ENCODE results near the gene SLC2A2.
"Not testable (repeated sequence)": the region's sequence is repeated elsewhere in the genome, so short reads cannot be mapped to it uniquely, and the experiment has no call there.

The SLC2A2 gene

DNA sequence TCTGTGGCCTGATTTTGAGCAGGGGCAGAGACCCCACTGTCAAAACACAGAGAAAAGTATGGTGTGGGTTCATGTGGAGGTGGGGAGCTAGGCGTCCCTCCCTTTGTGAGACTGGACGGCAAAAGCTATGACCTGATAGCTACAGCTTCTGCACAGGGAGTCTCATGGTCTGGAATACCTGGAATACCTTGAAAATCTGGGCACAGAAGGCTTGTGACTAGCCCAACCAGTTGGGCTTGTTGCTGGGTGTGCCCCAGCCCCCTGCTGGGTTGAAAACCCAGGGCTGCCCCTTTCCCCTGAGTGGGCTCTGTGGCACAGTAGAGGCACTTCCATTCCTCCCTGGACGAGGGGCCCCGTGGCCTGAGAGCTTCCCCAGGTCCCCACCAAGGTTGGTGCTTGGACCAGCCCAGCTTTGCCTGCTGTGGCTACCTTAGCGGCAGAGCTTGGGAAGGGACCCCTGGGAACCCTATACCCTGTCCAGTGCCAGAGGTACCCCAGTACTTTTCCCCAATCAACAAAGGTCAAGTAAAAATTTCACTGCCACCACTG lies 37.3 kb downstream of the SLC2A2 start:
- DNase-seq (ENCODE audit: low read depth in 1 of 2, low spot score in 1 of 2): no peak

DNA sequence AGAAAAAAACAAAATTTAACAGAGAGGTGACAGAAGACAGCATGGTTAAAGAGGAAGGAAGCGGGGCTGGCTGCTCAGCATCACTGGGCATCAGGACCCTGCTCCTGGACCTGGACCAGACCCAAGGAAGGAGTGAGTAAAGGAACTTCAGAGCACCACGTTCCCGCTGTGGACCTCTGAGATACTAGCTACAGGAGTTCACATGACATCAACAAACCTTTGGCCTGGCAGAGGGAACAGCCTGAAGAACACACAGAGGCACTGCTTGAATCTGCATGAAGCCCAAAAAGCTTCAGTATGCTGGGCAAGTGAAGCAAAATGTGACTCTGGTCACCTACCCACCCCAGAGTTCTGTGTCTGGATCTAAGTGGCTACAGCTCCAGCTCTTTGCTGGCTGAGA lies 38.1 kb downstream of the SLC2A2 start:
- no peak for DNase-seq (ENCODE audit: low read depth in 1 of 2, low spot score in 1 of 2)

DNA sequence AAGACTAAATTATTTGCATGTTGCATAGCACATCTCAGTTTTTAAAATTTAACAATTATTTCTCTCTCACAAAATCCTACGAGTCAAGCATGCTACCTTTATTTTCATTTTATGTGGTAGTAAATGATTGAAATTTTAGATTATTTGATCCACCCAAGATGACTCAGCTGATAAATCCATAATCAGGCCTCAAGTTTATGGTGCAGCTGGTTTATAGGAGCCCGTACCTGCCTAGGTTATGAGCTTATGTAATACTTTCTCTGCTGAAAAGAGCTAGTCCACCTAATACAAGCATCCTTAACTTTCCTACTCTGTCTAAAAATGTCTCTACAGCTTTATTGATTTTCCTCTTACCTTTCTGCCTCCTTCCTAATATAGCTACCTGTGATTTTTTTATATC lies 41.2 kb downstream of the SLC2A2 start:
- no peak for DNase-seq (ENCODE audit: low read depth in 1 of 2, low spot score in 1 of 2)

DNA sequence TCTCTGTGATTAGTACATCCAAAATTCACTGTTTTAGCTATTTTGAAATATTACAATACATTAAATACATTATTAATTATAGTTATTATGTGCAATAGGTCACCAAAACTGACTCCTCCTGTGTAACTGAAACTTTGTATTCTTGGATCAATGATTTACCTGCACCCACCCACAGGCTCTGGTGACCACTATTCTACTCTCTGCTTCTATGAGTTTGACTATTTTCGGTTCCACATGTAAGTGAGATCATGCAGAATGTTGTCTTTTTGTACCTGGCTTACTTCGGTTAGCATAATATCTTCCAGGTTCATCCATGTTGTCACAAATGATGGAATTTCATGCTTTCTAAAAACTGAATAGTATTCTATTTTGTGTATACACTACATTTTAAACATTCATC lies 43.8 kb downstream of the SLC2A2 start:
- DNase-seq (ENCODE audit: low read depth in 1 of 2, low spot score in 1 of 2): no peak

DNA sequence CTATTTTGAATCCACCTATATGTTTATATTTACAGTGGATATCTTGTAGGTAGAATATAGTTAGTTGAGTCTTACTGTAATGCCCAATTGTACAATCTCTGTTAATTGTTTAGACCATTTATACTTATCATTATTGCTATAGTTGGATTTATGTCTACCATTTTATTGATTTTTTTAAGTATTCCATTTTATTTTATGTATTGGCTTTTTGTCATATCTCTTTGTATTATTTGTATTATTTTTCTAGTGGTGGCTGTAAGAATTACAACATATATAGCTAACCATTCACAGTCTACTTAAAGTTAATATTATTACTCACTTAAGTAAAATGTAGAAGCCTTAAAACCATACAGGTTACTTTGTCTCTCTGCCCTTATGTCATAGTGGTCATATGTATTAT lies 46.1 kb downstream of the SLC2A2 start:
- DNase-seq (ENCODE audit: low read depth in 1 of 2, low spot score in 1 of 2): no peak

- DNase-seq (ENCODE audit: low read depth in 1 of 2, low spot score in 1 of 2): no peak
Measured at GRCh38 chr3:170977949-170978745, 48.4 kb downstream of the SLC2A2 start.

DNA sequence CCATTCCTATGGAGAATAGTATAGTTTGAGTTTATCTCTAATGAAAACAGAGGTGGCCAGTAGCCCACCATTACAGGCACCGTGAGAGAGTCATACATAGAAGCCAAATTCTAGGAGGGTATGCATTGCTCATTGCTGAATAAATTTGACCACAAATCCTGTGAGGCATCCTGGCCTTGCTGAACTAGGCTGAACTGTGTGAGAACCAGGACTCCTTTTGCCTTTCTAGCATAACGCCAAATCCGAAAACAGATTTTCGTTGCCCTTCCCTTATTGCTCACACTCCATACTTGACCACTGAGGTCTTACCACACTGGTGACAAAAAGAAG lies 50.4 kb downstream of the SLC2A2 start:
- DNase-seq (ENCODE audit: low read depth in 1 of 2, low spot score in 1 of 2): no peak

DNA sequence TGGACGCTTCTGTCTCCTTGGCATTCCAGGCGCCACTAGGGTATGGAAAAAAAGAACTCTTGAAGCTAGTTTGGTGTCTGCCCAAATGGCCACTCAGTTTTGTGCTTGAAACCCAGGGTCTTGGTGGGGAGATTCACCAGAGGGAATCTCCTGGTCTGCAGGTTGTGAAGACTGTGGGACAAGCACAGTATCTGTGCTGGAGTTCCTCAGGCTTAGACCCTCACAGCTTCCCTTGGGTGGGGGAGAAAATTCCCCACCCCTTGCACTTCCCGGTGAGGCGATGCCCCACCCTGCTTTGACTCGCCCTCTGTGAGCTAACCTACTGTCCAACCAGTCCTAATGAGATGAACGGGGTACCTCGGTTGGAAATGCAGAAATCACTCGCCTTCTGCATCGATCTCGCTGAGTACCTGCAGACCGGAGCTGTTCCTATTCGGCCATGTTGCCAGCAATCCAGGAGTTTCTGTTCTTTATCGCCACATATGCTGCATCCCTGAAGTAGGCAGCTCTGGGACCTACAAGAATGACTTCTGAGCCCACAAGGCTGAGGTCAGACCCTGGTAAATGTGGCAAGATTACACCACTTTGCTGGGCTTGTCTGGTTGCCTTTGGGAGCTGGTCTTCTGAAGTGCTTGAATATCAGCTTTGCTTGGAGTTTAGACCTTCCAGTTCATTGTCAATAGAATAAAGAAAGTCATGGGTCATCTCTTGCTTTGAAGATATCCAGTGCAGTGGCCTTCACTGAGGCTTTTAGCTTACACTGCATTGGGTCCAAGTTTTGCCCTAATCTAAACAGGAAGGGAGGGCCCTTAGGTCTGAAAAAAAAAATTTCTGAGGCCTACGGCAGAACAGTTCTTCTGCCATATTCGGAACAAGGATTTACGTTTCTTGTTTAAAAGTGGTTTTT lies 51.0 kb downstream of the SLC2A2 start:
- no peak for DNase-seq (ENCODE audit: low read depth in 1 of 2, low spot score in 1 of 2)

GRCh38 chr3:170974872-170975271 lies 51.6 kb downstream of the SLC2A2 start:
- no peak for DNase-seq (ENCODE audit: low read depth in 1 of 2, low spot score in 1 of 2)

DNA sequence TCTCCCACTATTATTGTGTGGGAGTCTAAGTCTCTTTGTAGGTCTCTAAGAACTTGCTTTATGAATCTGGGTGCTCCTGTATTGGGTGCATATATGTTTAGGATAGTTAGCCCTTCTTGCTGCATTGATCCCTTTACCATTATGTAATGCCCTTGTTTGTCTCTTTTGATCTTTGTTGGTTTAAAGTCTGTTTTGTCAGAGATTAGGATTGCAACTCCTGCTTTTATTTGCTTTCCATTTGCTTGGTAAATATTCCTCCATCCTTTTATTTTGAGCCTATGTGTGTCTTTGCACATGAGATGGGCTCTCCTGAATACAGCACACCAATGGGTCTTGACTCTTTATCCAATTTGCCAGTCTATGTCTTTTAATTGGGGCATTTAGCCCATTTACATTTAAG lies 53.6 kb downstream of the SLC2A2 start:
- DNase-seq (ENCODE audit: low read depth in 1 of 2, low spot score in 1 of 2): not testable (repeated sequence)

DNA sequence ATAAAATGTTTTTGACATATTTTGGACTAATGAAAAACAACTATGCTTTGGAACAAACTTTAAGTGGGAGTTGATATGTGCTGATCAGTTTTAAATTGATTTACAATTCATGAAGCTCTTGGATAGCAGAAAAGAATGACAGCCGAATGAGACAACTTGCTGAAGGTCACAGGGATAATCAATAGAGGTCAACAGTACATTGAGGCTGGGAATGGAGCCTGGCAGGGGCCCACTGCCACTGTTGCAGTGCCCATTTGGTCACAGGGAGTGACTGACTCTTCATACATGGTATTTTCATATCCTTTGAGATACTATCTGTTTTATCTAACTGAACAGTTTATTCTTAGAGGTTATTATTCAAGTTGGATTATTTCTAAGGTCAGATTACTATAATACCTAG lies 59.4 kb downstream of the SLC2A2 start:
- DNase-seq (ENCODE audit: low read depth in 1 of 2, low spot score in 1 of 2): no peak

GRCh38 chr3:170966495-170966894 lies 60.0 kb downstream of the SLC2A2 start:
- no peak for DNase-seq (ENCODE audit: low read depth in 1 of 2, low spot score in 1 of 2)

- DNase-seq (ENCODE audit: low read depth in 1 of 2, low spot score in 1 of 2): no peak
Measured at GRCh38 chr3:170962411-170962810, 64.1 kb downstream of the SLC2A2 start.

DNA sequence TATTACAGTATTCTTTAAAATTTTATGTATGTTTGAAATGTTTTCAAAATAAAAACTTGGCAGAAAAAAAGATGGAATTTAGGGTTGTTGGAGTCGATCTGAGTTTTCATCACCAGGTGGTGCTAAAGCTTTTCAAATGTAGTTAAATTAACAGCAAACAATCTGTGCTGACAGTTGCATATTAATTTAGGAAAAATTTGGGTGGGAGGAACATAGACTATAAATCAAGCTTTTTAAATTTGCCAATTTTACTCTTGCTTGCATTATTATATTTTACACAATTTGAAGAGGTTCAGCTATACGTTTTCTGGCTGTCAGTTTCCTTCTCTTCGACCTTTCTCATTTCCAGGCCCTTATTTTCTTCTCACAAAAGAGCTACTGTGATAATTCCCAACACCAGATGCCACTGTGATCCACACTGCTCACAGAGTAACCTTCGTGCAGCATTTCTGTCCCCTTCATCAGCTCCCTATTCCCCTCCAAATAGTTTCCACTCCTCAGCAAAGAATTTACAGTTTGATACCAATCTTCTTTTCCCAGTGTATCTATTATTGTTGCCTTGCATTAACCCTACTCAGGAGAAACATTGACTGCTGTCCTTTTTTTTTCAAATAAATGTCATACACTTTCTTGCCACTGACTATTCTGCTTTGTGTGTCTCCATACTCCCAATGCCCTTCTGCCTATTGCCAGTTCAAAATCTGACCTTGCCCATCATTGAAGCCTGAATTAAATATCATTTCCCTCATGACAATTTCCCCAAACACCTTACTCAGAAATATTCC lies 64.7 kb downstream of the SLC2A2 start:
- no peak for DNase-seq (ENCODE audit: low read depth in 1 of 2, low spot score in 1 of 2)

DNA sequence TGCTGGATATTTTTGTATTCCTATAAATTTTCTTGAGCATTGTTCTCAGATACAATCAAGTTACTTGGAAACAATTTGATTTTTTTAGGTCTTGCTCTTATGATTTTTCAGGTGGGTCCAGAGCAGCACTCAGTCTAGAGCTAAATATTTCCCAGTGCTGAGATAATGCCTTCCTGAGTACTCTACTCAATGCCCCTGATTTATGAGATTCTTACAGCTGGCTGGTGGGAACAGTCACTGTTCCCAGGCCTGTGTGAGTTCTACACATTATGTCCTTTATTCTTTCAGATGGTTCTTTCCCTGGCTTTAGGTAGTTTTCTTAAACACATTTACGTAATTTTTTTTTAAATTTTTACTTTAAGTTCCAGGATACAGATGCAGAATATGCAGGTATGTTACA lies 67.1 kb downstream of the SLC2A2 start:
- DNase-seq (ENCODE audit: low read depth in 1 of 2, low spot score in 1 of 2): no peak

DNA sequence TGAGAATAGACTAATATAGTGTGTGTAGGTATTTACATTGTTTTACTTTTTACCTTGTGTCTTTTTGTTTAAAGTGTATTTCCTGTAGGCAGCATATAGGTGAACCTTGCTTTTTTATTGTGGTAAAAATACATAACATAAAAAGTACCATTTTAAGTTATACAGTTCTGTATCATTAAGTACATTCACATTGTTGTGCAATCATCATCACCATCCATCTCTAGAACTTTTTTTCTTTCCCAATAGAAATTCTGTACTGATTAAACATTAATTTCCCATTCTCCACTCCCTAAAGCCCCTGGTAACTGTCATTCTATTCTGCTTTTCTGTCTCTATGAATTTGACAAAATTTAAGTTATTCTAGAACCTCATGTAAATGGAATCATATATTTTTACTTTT lies 69.9 kb downstream of the SLC2A2 start:
- DNase-seq (ENCODE audit: low read depth in 1 of 2, low spot score in 1 of 2): no peak

DNA sequence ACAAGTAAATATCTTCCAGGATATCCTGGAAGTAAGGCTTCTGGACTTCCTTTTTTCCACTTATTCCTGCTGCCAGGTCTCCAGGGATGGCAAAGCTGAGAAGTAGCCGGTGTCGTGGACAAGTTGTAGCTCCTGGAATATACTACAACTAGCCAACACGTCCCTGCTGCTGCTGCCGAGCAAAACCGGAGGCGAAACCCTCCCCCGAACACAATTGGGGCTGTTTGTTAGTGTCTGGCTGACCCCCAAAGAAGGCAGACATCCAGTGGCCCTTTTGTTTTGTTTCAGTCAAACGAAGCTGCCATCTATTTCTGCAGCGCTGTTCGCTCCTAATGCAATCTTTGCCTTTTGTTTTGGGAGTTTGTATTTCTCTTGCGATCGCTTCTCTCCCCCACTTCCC lies 72.8 kb downstream of the SLC2A2 start:
- DNase-seq (ENCODE audit: low read depth in 1 of 2, low spot score in 1 of 2): no peak

- DNase-seq (ENCODE audit: low read depth in 1 of 2, low spot score in 1 of 2): no peak
Measured at GRCh38 chr3:170953229-170953628, 73.3 kb downstream of the SLC2A2 start.

DNA sequence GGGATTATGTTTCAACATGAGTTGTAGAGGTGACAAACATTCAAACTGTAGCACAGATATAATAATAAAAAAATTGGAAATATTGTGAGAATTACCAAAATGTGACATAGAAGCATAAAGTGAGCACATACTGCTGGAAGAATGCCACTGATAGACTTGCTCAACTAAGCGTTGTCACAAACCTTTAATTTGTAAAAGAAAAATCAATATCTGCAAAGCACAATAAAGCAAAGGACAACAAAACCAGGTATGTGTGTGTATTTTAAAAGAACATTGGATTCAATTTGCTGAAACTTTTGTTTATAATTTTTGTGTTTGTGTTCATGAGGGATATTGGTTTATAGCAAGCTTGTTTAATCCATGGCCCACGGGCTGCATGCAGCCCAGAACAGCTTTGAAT lies 77.3 kb downstream of the SLC2A2 start:
- DNase-seq (ENCODE audit: low read depth in 1 of 2, low spot score in 1 of 2): no peak

GRCh38 chr3:170947018-170947769 lies 79.3 kb downstream of the SLC2A2 start:
- DNase-seq (ENCODE audit: low read depth in 1 of 2, low spot score in 1 of 2): no peak
